NB4 (cell line): Measurements from ENCODE around the gene SLC16A1.

Experiments used
- MYC ChIP-seq: IDR thresholded peaks from 2 replicates; pipeline ENCODE4 v1.6.1; 2011; ENCODE audit warnings: low read depth, low read length
- POLR2A ChIP-seq: IDR thresholded peaks from 2 replicates; pipeline ENCODE4 v1.6.1; 2011; ENCODE audit warnings: mild to moderate bottlenecking; ENCODE audit not compliant: insufficient read length; ENCODE audit errors: extremely low read depth
- TF ChIP-seq, protein P1 (sequence below): IDR thresholded peaks from one replicate; pipeline ENCODE4 v1.5.1; 2012; ENCODE audit warnings: low read depth, low read length

GRCh38 chr1:112992780-112993179 lies 36.8 kb upstream of the SLC16A1 start:
- TF ChIP-seq, protein P1, sequence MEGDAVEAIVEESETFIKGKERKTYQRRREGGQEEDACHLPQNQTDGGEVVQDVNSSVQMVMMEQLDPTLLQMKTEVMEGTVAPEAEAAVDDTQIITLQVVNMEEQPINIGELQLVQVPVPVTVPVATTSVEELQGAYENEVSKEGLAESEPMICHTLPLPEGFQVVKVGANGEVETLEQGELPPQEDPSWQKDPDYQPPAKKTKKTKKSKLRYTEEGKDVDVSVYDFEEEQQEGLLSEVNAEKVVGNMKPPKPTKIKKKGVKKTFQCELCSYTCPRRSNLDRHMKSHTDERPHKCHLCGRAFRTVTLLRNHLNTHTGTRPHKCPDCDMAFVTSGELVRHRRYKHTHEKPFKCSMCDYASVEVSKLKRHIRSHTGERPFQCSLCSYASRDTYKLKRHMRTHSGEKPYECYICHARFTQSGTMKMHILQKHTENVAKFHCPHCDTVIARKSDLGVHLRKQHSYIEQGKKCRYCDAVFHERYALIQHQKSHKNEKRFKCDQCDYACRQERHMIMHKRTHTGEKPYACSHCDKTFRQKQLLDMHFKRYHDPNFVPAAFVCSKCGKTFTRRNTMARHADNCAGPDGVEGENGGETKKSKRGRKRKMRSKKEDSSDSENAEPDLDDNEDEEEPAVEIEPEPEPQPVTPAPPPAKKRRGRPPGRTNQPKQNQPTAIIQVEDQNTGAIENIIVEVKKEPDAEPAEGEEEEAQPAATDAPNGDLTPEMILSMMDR = no peak
- TF ChIP-seq MYC (no peak), POLR2A (no peak)
